MM.1S (cell line): ENCODE data around the gene WDR48.

Experiments used
- CTCF ChIP-seq: fragments of 300-600 bp; sonication (generic); IDR thresholded peaks from 2 replicates; pipeline ENCODE4 v1.5.1; 2016; ENCODE audit warnings: antibody characterized with exemption, low read length, mixed read lengths
- EZH2phosphoT487 ChIP-seq: fragments of 300-600 bp; sonication (generic); IDR thresholded peaks from 2 replicates; pipeline ENCODE4 v1.6.1; 2018; ENCODE audit warnings: antibody characterized with exemption, low read length

- TF ChIP-seq CTCF, result no peak
- TF ChIP-seq EZH2phosphoT487, result no peak
Measured at GRCh38 chr3:39025222-39025970, 26.4 kb upstream of the WDR48 start.
